ENCODE data around the gene GPR17.

GPR17 gene

GRCh38 chr2:127651971-127652550 is 6.1 kb downstream of the GPR17 start:
- no peak overlapping the region for H3K27ac ChIP-seq (ENCODE audit: low read length)
- H3K36me3 ChIP-seq (replicated peaks; ENCODE audit: low read depth, low read length), result no peaks in the 10 kb centered on the region
- H3K4me3 ChIP-seq (ENCODE audit: low read length), result no peak overlapping the region
- no peak for TF ChIP-seq EZH2phosphoT487 (IDR thresholded peaks at IDR 0.05; ENCODE audit: low read depth)
- no peak for TF ChIP-seq CTCF (IDR thresholded peaks at IDR 0.05; ENCODE audit: low read depth, low read length)
- H3K9ac ChIP-seq (ENCODE audit: low read length), result no peak overlapping the region
- H3K4me1 ChIP-seq (ENCODE audit: low read length), result peaks cover 5% of the 10 kb centered on the region
- H3K27me3 ChIP-seq (ENCODE audit: low read depth, low read length), result no peaks in the 10 kb centered on the region
- H3K9me3 ChIP-seq (ENCODE audit: insufficient read depth, low read length), result no peaks in the 10 kb centered on the region
- no peak overlapping the region for H3K4me2 ChIP-seq (ENCODE audit: low read length)
- no peaks in the 10 kb centered on the region for H4K20me1 ChIP-seq (ENCODE audit: insufficient read depth, low read length)
- no peak overlapping the region for H2AFZ ChIP-seq (ENCODE audit: low read depth, low read length)
- no peaks in the 10 kb centered on the region for H3K79me2 ChIP-seq (ENCODE audit: low read length)

GRCh38 chr2:127652786-127653357 is 6.9 kb downstream of the GPR17 start:
- Histone ChIP-seq H3K27ac (ENCODE audit: low read length) (no peak overlapping the region), H2AFZ (ENCODE audit: low read depth, low read length) (no peak overlapping the region), H3K9me3 (ENCODE audit: insufficient read depth, low read length) (no peaks in the 10 kb centered on the region), H3K4me2 (ENCODE audit: low read length) (no peak overlapping the region), H3K36me3 (replicated peaks; ENCODE audit: low read depth, low read length) (no peaks in the 10 kb centered on the region), H3K9ac (ENCODE audit: low read length) (no peak overlapping the region), H3K79me2 (ENCODE audit: low read length) (no peaks in the 10 kb centered on the region), H4K20me1 (ENCODE audit: insufficient read depth, low read length) (no peaks in the 10 kb centered on the region), H3K4me3 (ENCODE audit: low read length) (no peak overlapping the region), H3K4me1 (ENCODE audit: low read length) (peaks cover 5% of the 10 kb centered on the region), H3K27me3 (ENCODE audit: low read depth, low read length) (no peaks in the 10 kb centered on the region)
- TF ChIP-seq EZH2phosphoT487 (IDR thresholded peaks at IDR 0.05; ENCODE audit: low read depth), result no peak
- TF ChIP-seq CTCF (IDR thresholded peaks at IDR 0.05; ENCODE audit: low read depth, low read length), result no peak

GRCh38 chr2:127653421-127654083 is 7.6 kb downstream of the GPR17 start:
- no peaks in the 10 kb centered on the region for H3K79me2 ChIP-seq (ENCODE audit: low read length)
- peaks cover 5% of the 10 kb centered on the region for H3K4me1 ChIP-seq (ENCODE audit: low read length)
- H3K4me2 ChIP-seq (ENCODE audit: low read length), result no peak overlapping the region
- H3K36me3 ChIP-seq (replicated peaks; ENCODE audit: low read depth, low read length), result no peaks in the 10 kb centered on the region
- H3K9me3 ChIP-seq (ENCODE audit: insufficient read depth, low read length), result no peaks in the 10 kb centered on the region
- no peak overlapping the region for H3K4me3 ChIP-seq (ENCODE audit: low read length)
- no peak overlapping the region for H3K27ac ChIP-seq (ENCODE audit: low read length)
- H3K27me3 ChIP-seq (ENCODE audit: low read depth, low read length), result no peaks in the 10 kb centered on the region
- H2AFZ ChIP-seq (ENCODE audit: low read depth, low read length), result no peak overlapping the region
- TF ChIP-seq EZH2phosphoT487 (IDR thresholded peaks at IDR 0.05; ENCODE audit: low read depth), result no peak
- H3K9ac ChIP-seq (ENCODE audit: low read length), result no peak overlapping the region
- no peaks in the 10 kb centered on the region for H4K20me1 ChIP-seq (ENCODE audit: insufficient read depth, low read length)

GRCh38 chr2:127654084-127654837 is 8.3 kb downstream of the GPR17 start:
- Histone ChIP-seq H4K20me1 (ENCODE audit: insufficient read depth, low read length) (no peaks in the 10 kb centered on the region), H3K4me3 (ENCODE audit: low read length) (no peak overlapping the region), H3K79me2 (ENCODE audit: low read length) (no peaks in the 10 kb centered on the region), H3K4me2 (ENCODE audit: low read length) (no peak overlapping the region), H3K27me3 (ENCODE audit: low read depth, low read length) (no peaks in the 10 kb centered on the region), H3K36me3 (replicated peaks; ENCODE audit: low read depth, low read length) (no peaks in the 10 kb centered on the region), H3K27ac (ENCODE audit: low read length) (no peak overlapping the region), H3K9me3 (ENCODE audit: insufficient read depth, low read length) (no peaks in the 10 kb centered on the region), H3K9ac (ENCODE audit: low read length) (no peak overlapping the region), H2AFZ (ENCODE audit: low read depth, low read length) (no peak overlapping the region), H3K4me1 (ENCODE audit: low read length) (peaks cover 5% of the 10 kb centered on the region)
- TF ChIP-seq EZH2phosphoT487 (IDR thresholded peaks at IDR 0.05; ENCODE audit: low read depth) (no peak), CTCF (IDR thresholded peaks at IDR 0.05; ENCODE audit: low read depth, low read length) (no peak)

Data from OCI-LY3 (cell line).